ENCODE data around the gene AK2. TPM values are rescaled to one million over a fixed set of nuclear protein-coding genes. Genes with fewer than 3 reads are reported as not detected.

The AK2 gene
- total RNA-seq: 213 and 323 TPM in 2 replicates

GRCh38 chr1:33036526-33037503 is at the start of gene AK2:
Gene AK2, minus strand, starts transcription at chr1:33036883. Its CDS starts 55 bp downstream, at chr1:33036828.

GRCh38 chr1:33080885-33081553 is 44.3 kb upstream of the AK2 start, which contains the start of gene AZIN2:
Gene AZIN2, plus strand, starts transcription at chr1:33081153. Its CDS starts 1,097 bp downstream, at chr1:33082250.

GRCh38 chr1:32964461-32965250 is 72.0 kb downstream of the AK2 start, which contains the start of gene RNF19B:
Gene RNF19B, minus strand, starts transcription at chr1:32964809. Its CDS starts 124 bp downstream, at chr1:32964685.

Other genes with a start within 250 kb of the AK2 start
- gene YARS1, start 219.5 kb downstream of the AK2 start, total RNA-seq: 140 and 159 TPM in 2 replicates
- gene S100PBP, start 219.2 kb downstream of the AK2 start, total RNA-seq: 11.7 and 13.3 TPM in 2 replicates
- not detected in 2 replicates for gene FNDC5, start 166.0 kb downstream of the AK2 start, total RNA-seq
- gene HPCA, start 150.4 kb downstream of the AK2 start, total RNA-seq: not detected in 2 replicates
- 294 and 312 TPM in 2 replicates for gene TMEM54, start 135.5 kb downstream of the AK2 start, total RNA-seq
- 30.1 and 45.8 TPM in 2 replicates for gene RNF19B, start 72.1 kb downstream of the AK2 start, total RNA-seq
- 1.3 and 6.8 TPM in 2 replicates for gene AZIN2, start 44.3 kb upstream of the AK2 start, total RNA-seq
- gene TRIM62, start 145.2 kb upstream of the AK2 start, total RNA-seq: 2.0 and 3.9 TPM in 2 replicates
- gene ZNF362, start 219.6 kb upstream of the AK2 start, total RNA-seq: 3.2 and 6.2 TPM in 2 replicates